ENCODE results near the gene FRY. TPM values are rescaled to one million over a fixed set of nuclear protein-coding genes. Genes with fewer than 3 reads are reported as not detected.
A peak's percentile ranks its signal among the peaks of the same experiment; 100 is the strongest.

The FRY gene
- total and polyA plus RNA-seq, 10 donors, result 0.80 to 30.0 (median 23.5) TPM

DNA sequence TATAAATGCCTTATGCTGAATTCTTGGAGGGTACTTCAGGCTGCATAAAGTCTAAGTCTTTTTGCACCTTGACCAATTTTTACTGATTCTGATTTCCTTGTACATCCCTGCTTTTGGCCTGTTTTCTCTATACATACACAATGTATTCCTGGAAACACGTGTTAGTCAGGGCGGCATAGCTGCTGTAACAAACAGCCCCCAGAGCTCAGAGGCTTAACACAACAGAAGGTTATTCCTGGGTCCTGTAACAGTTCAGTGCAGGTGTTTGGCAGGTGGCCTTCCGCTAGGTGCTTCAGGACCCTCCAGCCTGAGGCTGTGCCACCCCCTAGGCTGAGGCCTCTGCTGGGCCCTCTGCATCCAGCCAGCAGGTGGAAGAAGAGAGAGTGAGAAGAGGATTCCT is 200.7 kb downstream of the FRY start:
- intact Hi-C loops (cut with DNase I; ENCODE audit: low total_unique reads), result no loop called here
- peaks cover 0 to 13% (median 0%) of the 10 kb centered on the region in 6 donors for H3K4me1 ChIP-seq
- DNase-seq, result no peak
- no peak overlapping the region for H3K4me3 ChIP-seq
- peak overlapping the region in 1 of 8 donors; percentile 2 for H3K27ac ChIP-seq
- no peaks in the 10 kb centered on the region for H3K9me3 ChIP-seq
- TF ChIP-seq POLR2AphosphoS5 (IDR thresholded peaks at IDR 0.05) (no peak), POLR2A (IDR thresholded peaks at IDR 0.05) (no peak)
- TF ChIP-seq, protein P1, sequence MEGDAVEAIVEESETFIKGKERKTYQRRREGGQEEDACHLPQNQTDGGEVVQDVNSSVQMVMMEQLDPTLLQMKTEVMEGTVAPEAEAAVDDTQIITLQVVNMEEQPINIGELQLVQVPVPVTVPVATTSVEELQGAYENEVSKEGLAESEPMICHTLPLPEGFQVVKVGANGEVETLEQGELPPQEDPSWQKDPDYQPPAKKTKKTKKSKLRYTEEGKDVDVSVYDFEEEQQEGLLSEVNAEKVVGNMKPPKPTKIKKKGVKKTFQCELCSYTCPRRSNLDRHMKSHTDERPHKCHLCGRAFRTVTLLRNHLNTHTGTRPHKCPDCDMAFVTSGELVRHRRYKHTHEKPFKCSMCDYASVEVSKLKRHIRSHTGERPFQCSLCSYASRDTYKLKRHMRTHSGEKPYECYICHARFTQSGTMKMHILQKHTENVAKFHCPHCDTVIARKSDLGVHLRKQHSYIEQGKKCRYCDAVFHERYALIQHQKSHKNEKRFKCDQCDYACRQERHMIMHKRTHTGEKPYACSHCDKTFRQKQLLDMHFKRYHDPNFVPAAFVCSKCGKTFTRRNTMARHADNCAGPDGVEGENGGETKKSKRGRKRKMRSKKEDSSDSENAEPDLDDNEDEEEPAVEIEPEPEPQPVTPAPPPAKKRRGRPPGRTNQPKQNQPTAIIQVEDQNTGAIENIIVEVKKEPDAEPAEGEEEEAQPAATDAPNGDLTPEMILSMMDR (IDR thresholded peaks at IDR 0.05 in 8 of 11, conservative IDR thresholded peaks at IDR 0.05 in 3 of 11), result no peak
- WGBS, 5 donors, result 92 to 99% (median 98%) methylated on average over 3 of the region's 3 CpGs
- no peaks in the 10 kb centered on the region for H3K27me3 ChIP-seq (replicated peaks in 1 of 7)
- peaks cover 0 to 99% (median 15%) of the 10 kb centered on the region in 6 donors for H3K36me3 ChIP-seq

DNA sequence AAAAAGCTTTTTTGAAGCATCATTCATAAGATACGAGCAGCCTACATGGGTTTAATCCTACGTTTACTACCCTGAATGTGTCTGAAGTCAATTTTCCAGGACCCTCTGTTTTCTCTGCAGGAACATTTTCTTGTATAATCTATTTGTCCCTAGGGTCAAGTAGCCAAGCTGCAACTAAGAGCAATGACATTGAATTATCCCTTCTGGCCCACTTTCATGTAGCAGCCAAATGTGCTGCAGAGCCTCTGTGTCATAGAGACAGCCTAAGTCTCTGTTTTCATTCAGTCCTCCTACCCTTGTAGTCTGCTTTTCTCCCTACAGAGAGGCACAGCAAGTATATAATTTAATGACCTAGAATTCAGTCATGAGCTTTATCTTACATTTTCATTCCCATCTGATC is 201.5 kb downstream of the FRY start:
- H3K27me3 ChIP-seq (replicated peaks in 1 of 7), result no peaks in the 10 kb centered on the region
- DNase-seq, result no peak
- intact Hi-C loops (cut with DNase I; ENCODE audit: low total_unique reads), result no loop called here
- no peaks in the 10 kb centered on the region for H3K9me3 ChIP-seq
- H3K27ac ChIP-seq, result peak overlapping the region in 1 of 8 donors; percentile 2
- TF ChIP-seq POLR2A (IDR thresholded peaks at IDR 0.05), result no peak
- TF ChIP-seq POLR2AphosphoS5 (IDR thresholded peaks at IDR 0.05), result no peak
- TF ChIP-seq, protein P1 (IDR thresholded peaks at IDR 0.05 in 8 of 11, conservative IDR thresholded peaks at IDR 0.05 in 3 of 11), result no peak
- H3K4me3 ChIP-seq, result no peak overlapping the region
- H3K4me1 ChIP-seq, result peaks cover 0 to 13% (median 0%) of the 10 kb centered on the region in 6 donors
- H3K36me3 ChIP-seq, result peaks cover 0 to 99% (median 19%) of the 10 kb centered on the region in 6 donors
- WGBS, 5 donors, result 78 to 93% (median 85%) methylated on average over 2 of the region's 2 CpGs

DNA sequence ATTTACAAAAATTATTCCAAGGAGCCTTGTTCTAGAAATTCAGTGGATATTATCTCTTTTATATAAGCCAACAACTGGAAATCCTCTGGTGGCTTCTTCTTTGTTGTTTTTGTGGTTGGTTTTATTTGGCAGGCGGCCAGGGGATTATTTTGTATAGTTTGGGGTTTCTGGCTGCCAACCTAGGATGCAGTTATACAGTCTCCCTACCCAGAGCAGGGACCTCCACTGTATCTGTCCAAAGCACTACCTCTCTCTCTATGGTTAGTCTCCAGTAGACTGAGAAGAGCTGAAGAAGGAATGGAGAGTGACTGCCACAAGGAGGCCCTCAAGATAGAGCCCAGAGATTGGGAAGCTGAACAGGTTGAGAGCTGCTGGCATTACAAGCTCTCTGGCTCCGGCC is 203.3 kb downstream of the FRY start:
- Histone ChIP-seq H3K9me3 (no peaks in the 10 kb centered on the region), H3K4me1 (peaks cover 0 to 13% (median 0%) of the 10 kb centered on the region in 6 donors), H3K4me3 (no peak overlapping the region), H3K36me3 (peaks cover 0 to 99% (median 15%) of the 10 kb centered on the region in 6 donors), H3K27ac (no peak overlapping the region), H3K27me3 (replicated peaks in 1 of 7) (no peaks in the 10 kb centered on the region)
- 70 to 86% (median 83%) methylated on average over 2 of the region's 2 CpGs for WGBS, 5 donors
- TF ChIP-seq, protein P1 (IDR thresholded peaks at IDR 0.05 in 8 of 11, conservative IDR thresholded peaks at IDR 0.05 in 3 of 11), result no peak
- TF ChIP-seq POLR2A (IDR thresholded peaks at IDR 0.05) (no peak), POLR2AphosphoS5 (IDR thresholded peaks at IDR 0.05) (no peak)
- DNase-seq, result no peak
- intact Hi-C loops (cut with DNase I; ENCODE audit: low total_unique reads), result no loop called here

DNA sequence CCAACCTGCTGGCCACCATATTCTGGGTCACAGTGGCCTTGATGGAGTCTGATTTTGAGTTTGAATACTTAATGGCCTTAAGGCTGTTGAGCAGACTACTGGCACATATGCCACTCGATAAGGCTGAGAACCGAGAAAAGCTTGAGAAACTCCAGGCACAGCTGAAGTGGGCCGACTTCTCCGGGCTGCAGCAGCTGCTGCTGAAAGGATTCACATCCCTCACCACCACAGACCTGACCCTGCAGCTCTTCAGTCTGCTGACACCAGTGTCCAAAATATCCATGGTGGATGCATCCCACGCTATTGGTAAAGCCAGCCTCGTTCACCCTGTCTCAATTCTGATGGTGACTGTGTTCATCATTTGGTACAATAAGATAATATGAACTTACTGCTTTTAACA is 206.1 kb downstream of the FRY start:
- H3K27ac ChIP-seq, result no peak overlapping the region
- intact Hi-C loops (cut with DNase I; ENCODE audit: low total_unique reads), result no loop called here
- no peaks in the 10 kb centered on the region for H3K27me3 ChIP-seq (replicated peaks in 1 of 7)
- TF ChIP-seq POLR2A (IDR thresholded peaks at IDR 0.05) (no peak), POLR2AphosphoS5 (IDR thresholded peaks at IDR 0.05) (no peak)
- TF ChIP-seq, protein P1 (IDR thresholded peaks at IDR 0.05 in 8 of 11, conservative IDR thresholded peaks at IDR 0.05 in 3 of 11), result no peak
- peaks cover 0 to 92% (median 15%) of the 10 kb centered on the region in 6 donors for H3K36me3 ChIP-seq
- H3K4me1 ChIP-seq, result peaks cover 0 to 7% (median 0%) of the 10 kb centered on the region in 6 donors
- no peaks in the 10 kb centered on the region for H3K9me3 ChIP-seq
- 92 to 96% (median 93%) methylated on average over 6 of the region's 6 CpGs for WGBS, 5 donors
- H3K4me3 ChIP-seq, result no peak overlapping the region
- DNase-seq, result no peak
